ENCODE measurements around the gene ADA.

The ADA gene

GRCh38 chr20:44649126-44649525 lies 2.4 kb downstream of the ADA start:
- H3K4me3 ChIP-seq (ENCODE audit: low read depth, low read length): no peak overlapping the region
- no peak for TF ChIP-seq CTCF (IDR thresholded peaks at IDR 0.05; ENCODE audit: low read depth, low read length)

- H3K4me3 ChIP-seq (ENCODE audit: low read depth, low read length): no peak overlapping the region
- TF ChIP-seq CTCF (IDR thresholded peaks at IDR 0.05; ENCODE audit: low read depth, low read length): no peak
Measured at GRCh38 chr20:44648579-44648978, 2.9 kb downstream of the ADA start.

GRCh38 chr20:44648068-44648467 lies 3.4 kb downstream of the ADA start:
- TF ChIP-seq CTCF (IDR thresholded peaks at IDR 0.05; ENCODE audit: low read depth, low read length): no peak
- H3K4me3 ChIP-seq (ENCODE audit: low read depth, low read length): no peak overlapping the region

- no peak overlapping the region for H3K4me3 ChIP-seq (ENCODE audit: low read depth, low read length)
- no peak for TF ChIP-seq CTCF (IDR thresholded peaks at IDR 0.05; ENCODE audit: low read depth, low read length)
Measured at GRCh38 chr20:44646641-44647274, 4.7 kb downstream of the ADA start.

GRCh38 chr20:44646023-44646640 lies 5.4 kb downstream of the ADA start:
- TF ChIP-seq CTCF (IDR thresholded peaks at IDR 0.05; ENCODE audit: low read depth, low read length): no peak
- no peak overlapping the region for H3K4me3 ChIP-seq (ENCODE audit: low read depth, low read length)

GRCh38 chr20:44644667-44645131 lies 6.8 kb downstream of the ADA start:
- no peak overlapping the region for H3K4me3 ChIP-seq (ENCODE audit: low read depth, low read length)
- TF ChIP-seq CTCF (IDR thresholded peaks at IDR 0.05; ENCODE audit: low read depth, low read length): no peak

GRCh38 chr20:44644230-44644617 lies 7.3 kb downstream of the ADA start:
- no peak for TF ChIP-seq CTCF (IDR thresholded peaks at IDR 0.05; ENCODE audit: low read depth, low read length)
- no peak overlapping the region for H3K4me3 ChIP-seq (ENCODE audit: low read depth, low read length)
